CD4-positive, alpha-beta T cell (primary cell): ENCODE data around the gene TMEM91. TPM values are rescaled to one million over a fixed set of nuclear protein-coding genes. Genes with fewer than 3 reads are reported as not detected.
"Not testable (repeated sequence)": the region's sequence is repeated elsewhere in the genome, so short reads cannot be mapped to it uniquely, and the experiment has no call there.

ENCODE experiments used
- ATAC-seq: fragments of 200-7000 bp; cut with Tn5 transposase; one replicate; pipeline ENCODE4 v1.10.0; 2022; ENCODE audit warnings: mild to moderate bottlenecking; ENCODE audit not compliant: poor library complexity
- CTCF ChIA-PET: fragments of 350-600 bp; sonication (Branson Sonifier 250); formaldehyde crosslinking; loops from one replicate; lab custom pipeline; 2021; ENCODE audit warnings: antibody characterized with exemption, inconsistent platforms; lab: Charles Lee
- POLR2A ChIA-PET: fragments of 350-600 bp; sonication (Branson Sonifier 250); formaldehyde crosslinking; loops from one replicate; lab custom pipeline; 2021; ENCODE audit warnings: antibody characterized with exemption, inconsistent platforms; lab: Charles Lee
- DNase-seq, 14 experiments: peaks; one replicate each; pipeline ENCODE4 v3.0.0-alpha.2; 2013 to 2020; ENCODE audit warnings: mixed read lengths in 2 of 14
- H3K27ac ChIP-seq, 2 donors: one replicate each; pipeline versions ENCODE4 v1.5.1 to v1.7.0; 2013; ENCODE audit warnings: low read length in 2 of 2, low read depth in 1 of 2, mild to moderate bottlenecking in 1 of 2
- H3K27me3 ChIP-seq, 2 experiments: 1 replicate in 1 of 2; 2 replicates in 1 of 2; pipeline versions ENCODE4 v1.6.1 to v1.7.0; 2013; ENCODE audit warnings: low read length in 2 of 2, control low read depth in 1 of 2, mild to moderate bottlenecking in 1 of 2, moderate library complexity in 1 of 2; ENCODE audit not compliant: insufficient read depth in 2 of 2, control insufficient read depth in 1 of 2
- H3K36me3 ChIP-seq: one replicate; pipeline ENCODE4 v1.6.1; 2013; ENCODE audit warnings: low read length, control low read depth; ENCODE audit not compliant: insufficient read depth
- H3K4me1 ChIP-seq: one replicate; pipeline ENCODE4 v1.6.1; 2013; ENCODE audit warnings: low read length, control low read depth; ENCODE audit not compliant: insufficient read depth
- H3K4me3 ChIP-seq: one replicate; pipeline ENCODE4 v1.5.1; 2013; ENCODE audit warnings: mild to moderate bottlenecking, low read length, moderate library complexity
- H3K9me3 ChIP-seq, 2 experiments: 1 replicate in 1 of 2; 2 replicates in 1 of 2; pipeline versions ENCODE4 v1.6.1 to v1.7.0; 2013; ENCODE audit warnings: low read length in 2 of 2, mild to moderate bottlenecking in 2 of 2, control low read depth in 1 of 2, moderate library complexity in 1 of 2; ENCODE audit not compliant: control insufficient read depth in 1 of 2, insufficient read depth in 1 of 2
- H3K27ac Mint-ChIP-seq: one replicate; pipeline ENCODE4 v1.8.0; 2020; ENCODE audit warnings: mixed read lengths
- H3K27me3 Mint-ChIP-seq: one replicate; pipeline ENCODE4 v1.8.0; 2021; ENCODE audit warnings: mixed read lengths
- H3K36me3 Mint-ChIP-seq: one replicate; pipeline ENCODE4 v1.8.0; 2021; ENCODE audit warnings: low read depth, mixed read lengths
- H3K4me1 Mint-ChIP-seq: one replicate; pipeline ENCODE4 v1.8.0; 2021; ENCODE audit warnings: low read depth, mixed read lengths
- H3K4me3 Mint-ChIP-seq: one replicate; pipeline ENCODE4 v1.8.0; 2020; ENCODE audit warnings: mild to moderate bottlenecking, mixed read lengths
- H3K9me3 Mint-ChIP-seq: one replicate; pipeline ENCODE4 v1.8.0; 2020; ENCODE audit warnings: mixed read lengths
- intact Hi-C, 2 experiments: fragments of 100-400 bp; cut with DNase I in 1 of 2; cut with micrococcal nuclease in 1 of 2; formaldehyde crosslinking; loops; one replicate each; pipeline versions ENCODE4 v1.15.1 to v1.9.0; 2023 to 2025; cut with DNase I, micrococcal nuclease
- total RNA-seq, 174 experiments: library from RNA in 2 of 174; stranded (reverse) in 2 of 174; gene quantifications; one replicate each; pipeline ENCODE4 v1.2.3 and lab custom pipeline; 2021 to 2026
- TF ChIP-seq, protein P1 (sequence below): fragments of 200-600 bp; IDR thresholded peaks from one replicate; pipeline ENCODE4 v1.8.0; 2022; ENCODE audit warnings: antibody characterized with exemption, mild to moderate bottlenecking

Gene TMEM91
- total RNA-seq, 2 experiments from 2014 or later = 6.8 to 7.7 TPM

DNA sequence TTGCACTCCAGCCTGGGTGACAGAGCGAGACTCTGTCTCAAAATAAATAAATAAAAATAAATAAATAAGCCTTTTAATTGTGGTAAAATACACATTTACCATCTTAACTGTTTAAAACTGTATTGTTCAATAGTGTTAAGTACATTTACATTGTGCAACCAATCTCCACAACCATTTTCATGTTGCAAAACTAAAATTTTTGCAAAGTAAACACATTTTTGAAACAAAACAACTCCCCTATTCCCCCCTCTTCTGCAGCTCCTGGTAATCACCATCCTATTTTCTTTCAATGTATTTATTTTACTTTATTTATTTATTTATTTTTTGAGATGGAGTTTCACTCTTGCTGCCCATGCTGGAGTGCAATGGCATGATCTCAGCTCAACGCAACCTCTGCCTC lies 6.6 kb upstream of the TMEM91 start:
- ATAC-seq = no peak
- no peaks in the 10 kb centered on the region for H3K36me3 Mint-ChIP-seq
- Histone ChIP-seq H3K27ac (no peak overlapping the region), H3K36me3 (no peaks in the 10 kb centered on the region), H3K4me1 (peaks cover 4% of the 10 kb centered on the region), H3K4me3 (no peak overlapping the region), H3K27me3 (no peaks in the 10 kb centered on the region), H3K9me3 (no peaks in the 10 kb centered on the region)
- no peaks in the 10 kb centered on the region for H3K27me3 Mint-ChIP-seq
- no peak overlapping the region for H3K4me3 Mint-ChIP-seq
- no peak overlapping the region for H3K27ac Mint-ChIP-seq
- TF ChIP-seq, protein P1, sequence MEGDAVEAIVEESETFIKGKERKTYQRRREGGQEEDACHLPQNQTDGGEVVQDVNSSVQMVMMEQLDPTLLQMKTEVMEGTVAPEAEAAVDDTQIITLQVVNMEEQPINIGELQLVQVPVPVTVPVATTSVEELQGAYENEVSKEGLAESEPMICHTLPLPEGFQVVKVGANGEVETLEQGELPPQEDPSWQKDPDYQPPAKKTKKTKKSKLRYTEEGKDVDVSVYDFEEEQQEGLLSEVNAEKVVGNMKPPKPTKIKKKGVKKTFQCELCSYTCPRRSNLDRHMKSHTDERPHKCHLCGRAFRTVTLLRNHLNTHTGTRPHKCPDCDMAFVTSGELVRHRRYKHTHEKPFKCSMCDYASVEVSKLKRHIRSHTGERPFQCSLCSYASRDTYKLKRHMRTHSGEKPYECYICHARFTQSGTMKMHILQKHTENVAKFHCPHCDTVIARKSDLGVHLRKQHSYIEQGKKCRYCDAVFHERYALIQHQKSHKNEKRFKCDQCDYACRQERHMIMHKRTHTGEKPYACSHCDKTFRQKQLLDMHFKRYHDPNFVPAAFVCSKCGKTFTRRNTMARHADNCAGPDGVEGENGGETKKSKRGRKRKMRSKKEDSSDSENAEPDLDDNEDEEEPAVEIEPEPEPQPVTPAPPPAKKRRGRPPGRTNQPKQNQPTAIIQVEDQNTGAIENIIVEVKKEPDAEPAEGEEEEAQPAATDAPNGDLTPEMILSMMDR = no peak
- no peaks in the 10 kb centered on the region for H3K4me1 Mint-ChIP-seq
- intact Hi-C loops = no loop called here
- CTCF ChIA-PET = no interaction called here
- H3K9me3 Mint-ChIP-seq = no peaks in the 10 kb centered on the region
- DNase-seq = no peak
- POLR2A ChIA-PET = no interaction called here

DNA sequence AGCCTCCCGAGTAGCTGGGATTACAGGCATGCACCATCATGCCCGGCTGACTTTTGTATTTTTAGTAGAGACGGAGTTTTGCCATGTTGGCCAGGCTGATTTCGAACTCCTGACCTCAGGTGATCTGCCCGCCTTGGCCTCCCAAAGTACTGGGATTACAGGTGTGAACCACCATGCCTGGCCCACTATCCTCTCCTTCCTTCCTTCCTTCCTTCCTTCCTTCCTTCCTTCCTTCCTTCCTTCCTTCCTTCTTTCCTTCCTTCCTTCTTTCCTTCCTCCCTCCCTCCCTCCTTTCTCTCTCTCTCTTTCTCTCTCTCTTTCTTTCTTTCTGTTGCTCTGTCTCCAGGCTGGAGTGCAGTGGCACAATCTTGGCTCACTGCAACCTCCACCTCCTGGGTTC lies 5.2 kb upstream of the TMEM91 start:
- H3K27ac Mint-ChIP-seq, H3K4me1 Mint-ChIP-seq, H3K36me3 ChIP-seq, H3K27me3 ChIP-seq, H3K4me3 ChIP-seq, ATAC-seq, H3K36me3 Mint-ChIP-seq, H3K4me3 Mint-ChIP-seq, DNase-seq, H3K9me3 Mint-ChIP-seq, intact Hi-C loops, CTCF ChIA-PET, H3K27me3 Mint-ChIP-seq, H3K9me3 ChIP-seq, H3K4me1 ChIP-seq, H3K27ac ChIP-seq: not testable (repeated sequence)
- POLR2A ChIA-PET = interaction anchor here (0.6 kb wide), 1 partner anchor 19 kb away, joined by 4 read pairs; no protein-coding TSS in a partner anchor

DNA sequence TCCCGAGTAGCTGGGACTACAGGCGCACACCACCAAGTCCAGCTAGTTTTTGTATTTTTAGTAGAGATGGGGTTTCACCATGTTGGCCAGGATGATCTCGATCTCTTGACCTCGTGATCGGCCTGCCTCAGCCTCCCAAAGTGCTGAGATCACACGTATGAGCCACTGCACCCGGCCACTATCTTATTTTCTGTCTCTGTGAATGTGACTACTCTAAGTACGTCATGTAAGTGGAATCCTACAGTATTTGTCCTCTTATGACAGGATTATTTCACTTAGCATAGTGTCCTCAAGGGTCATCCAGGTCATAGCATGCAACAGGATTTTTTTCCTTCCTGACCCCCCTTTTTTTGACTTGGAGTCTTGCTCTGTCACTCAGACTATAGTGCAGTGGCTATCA lies 4.8 kb upstream of the TMEM91 start:
- Mint-ChIP-seq H3K36me3 (no peaks in the 10 kb centered on the region), H3K27me3 (no peaks in the 10 kb centered on the region)
- no peaks in the 10 kb centered on the region for H3K27me3 ChIP-seq

More for the DNA sequence above, 4.8 kb upstream of the TMEM91 start:
- Mint-ChIP-seq H3K9me3 (no peaks in the 10 kb centered on the region), H3K4me1 (peaks cover 6% of the 10 kb centered on the region), H3K27ac (no peak overlapping the region), H3K4me3 (no peak overlapping the region)
- ATAC-seq = no peak
- TF ChIP-seq, protein P1 = no peak
- no peaks in the 10 kb centered on the region for H3K36me3 ChIP-seq
- no peak overlapping the region for H3K4me3 ChIP-seq
- ChIA-PET POLR2A (interaction anchor here (0.6 kb wide), 1 partner anchor 19 kb away, joined by 4 read pairs; no protein-coding TSS in a partner anchor), CTCF (no interaction called here)
- intact Hi-C loops = no loop called here
- no peaks in the 10 kb centered on the region for H3K9me3 ChIP-seq
- H3K27ac ChIP-seq = no peak overlapping the region
- no peak for DNase-seq
- H3K4me1 ChIP-seq = peaks cover 11% of the 10 kb centered on the region
